Right lobe of liver (tissue), 6 donors: Measurements from ENCODE around the gene WDR48. TPM values are rescaled to one million over a fixed set of nuclear protein-coding genes. Genes with fewer than 3 reads are reported as not detected.

Source experiments
- ATAC-seq, 4 donors: fragments of 200-7000 bp; cut with Tn5 transposase; one replicate each; pipeline ENCODE4 v1.9.1; 2020; ENCODE audit warnings: mild to moderate bottlenecking in 4 of 4, moderate library complexity in 4 of 4
- DNase-seq, 3 donors: peaks; one replicate each; pipeline ENCODE4 v3.0.0-alpha.2; 2020
- H3K27ac ChIP-seq, 3 donors: fragments of 200-600 bp; one replicate each; pipeline ENCODE4 v1.8.0; 2022
- H3K27me3 ChIP-seq, 2 donors: fragments of 200-600 bp; one replicate each; pipeline ENCODE4 v1.8.0; 2022
- H3K36me3 ChIP-seq, 4 donors: fragments of 200-600 bp; sonication (generic) in 1 of 4; one replicate each; pipeline versions ENCODE4 v1.5.1 to v1.8.0; 2017 to 2022; ENCODE audit warnings: control low read depth in 1 of 4
- H3K4me1 ChIP-seq, 4 donors: fragments of 200-600 bp; sonication (generic) in 1 of 4; one replicate each; pipeline versions ENCODE4 v1.5.1 to v1.8.0; 2017 to 2022; ENCODE audit warnings: control low read depth in 1 of 4
- H3K4me3 ChIP-seq, 3 donors: fragments of 200-600 bp; one replicate each; pipeline ENCODE4 v1.8.0; 2022
- H3K9me3 ChIP-seq, 4 donors: fragments of 200-600 bp; sonication (generic) in 1 of 4; one replicate each; pipeline versions ENCODE4 v1.5.1 to v1.8.0; 2017 to 2022; ENCODE audit warnings: control low read depth in 1 of 4
- POLR2A ChIP-seq: fragments of 450-650 bp; IDR thresholded peaks from one replicate; pipeline ENCODE4 v1.6.1; 2017; ENCODE audit warnings: antibody characterized with exemption, mild to moderate bottlenecking
- WGBS: methylation state at CpG from one replicate; pipeline ENCODE4 v1.1.6; 2018; ENCODE audit warnings: low coverage, low lambda C conversion rate; ENCODE audit not compliant: insufficient coverage; ENCODE audit errors: missing lambda C conversion rate; 5-methylcytosine and 5-hydroxymethylcytosine counted together
- intact Hi-C, 2 donors: fragments of 100-400 bp; cut with DNase I; formaldehyde crosslinking; loops; one replicate each; pipeline versions ENCODE4 v1.11.2 to v1.14.1; 2022
- total RNA-seq, 6 experiments: library from RNA; depleted of rRNA in 2 of 6; stranded (reverse); fragments of >200 nt in 2 of 6; fragmentation: NEBNext Ultra II Directional in 3 of 6; extraction: Animal tissue kit (Norgen Biotek cat#: 25700) in 3 of 6; gene quantifications; one replicate each; pipeline versions ENCODE4 v1.1.0 to v1.2.4, GENCODE V29; 2016 to 2023
- TF ChIP-seq, protein P1 (sequence below), 4 donors: fragments of 200-600 bp in 3 of 4; fragments of 450-650 bp in 1 of 4; IDR thresholded peaks; one replicate each; pipeline versions ENCODE4 v1.5.1 to v1.8.0; 2016 to 2022; ENCODE audit warnings: antibody characterized with exemption in 4 of 4, mild to moderate bottlenecking in 2 of 4
- donor health status: DM: no; HTN: yes; CAD: no.
- donor health status: DM: no; HTN: no; CAD: no.
- donor health status: DM: no; HTN: no; CAD: no.
- donor health status: DM: no; HTN: yes; CAD: no.
- donor health status: DM: no; HTN: yes; CAD: no.

The WDR48 gene
- total RNA-seq, 6 experiments from 2014 or later, result 11.3 to 21.9 (median 18.3) TPM

- Histone ChIP-seq H3K4me1 (no peaks in the 10 kb centered on the region), H3K4me3 (no peak overlapping the region), H3K27me3 (no peaks in the 10 kb centered on the region), H3K27ac (no peak overlapping the region), H3K36me3 (no peaks in the 10 kb centered on the region), H3K9me3 (no peaks in the 10 kb centered on the region)
- intact Hi-C loops, result no loop called here
- TF ChIP-seq, protein P1, sequence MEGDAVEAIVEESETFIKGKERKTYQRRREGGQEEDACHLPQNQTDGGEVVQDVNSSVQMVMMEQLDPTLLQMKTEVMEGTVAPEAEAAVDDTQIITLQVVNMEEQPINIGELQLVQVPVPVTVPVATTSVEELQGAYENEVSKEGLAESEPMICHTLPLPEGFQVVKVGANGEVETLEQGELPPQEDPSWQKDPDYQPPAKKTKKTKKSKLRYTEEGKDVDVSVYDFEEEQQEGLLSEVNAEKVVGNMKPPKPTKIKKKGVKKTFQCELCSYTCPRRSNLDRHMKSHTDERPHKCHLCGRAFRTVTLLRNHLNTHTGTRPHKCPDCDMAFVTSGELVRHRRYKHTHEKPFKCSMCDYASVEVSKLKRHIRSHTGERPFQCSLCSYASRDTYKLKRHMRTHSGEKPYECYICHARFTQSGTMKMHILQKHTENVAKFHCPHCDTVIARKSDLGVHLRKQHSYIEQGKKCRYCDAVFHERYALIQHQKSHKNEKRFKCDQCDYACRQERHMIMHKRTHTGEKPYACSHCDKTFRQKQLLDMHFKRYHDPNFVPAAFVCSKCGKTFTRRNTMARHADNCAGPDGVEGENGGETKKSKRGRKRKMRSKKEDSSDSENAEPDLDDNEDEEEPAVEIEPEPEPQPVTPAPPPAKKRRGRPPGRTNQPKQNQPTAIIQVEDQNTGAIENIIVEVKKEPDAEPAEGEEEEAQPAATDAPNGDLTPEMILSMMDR (IDR thresholded peaks at IDR 0.05), result no peak
- TF ChIP-seq POLR2A, result no peak
- ATAC-seq, result no peak
- DNase-seq, result no peak
- WGBS, result 81% methylated on average over 3 of the region's 4 CpGs
Observed at GRCh38 chr3:39021465-39022285, 30.1 kb upstream of the WDR48 start.

DNA sequence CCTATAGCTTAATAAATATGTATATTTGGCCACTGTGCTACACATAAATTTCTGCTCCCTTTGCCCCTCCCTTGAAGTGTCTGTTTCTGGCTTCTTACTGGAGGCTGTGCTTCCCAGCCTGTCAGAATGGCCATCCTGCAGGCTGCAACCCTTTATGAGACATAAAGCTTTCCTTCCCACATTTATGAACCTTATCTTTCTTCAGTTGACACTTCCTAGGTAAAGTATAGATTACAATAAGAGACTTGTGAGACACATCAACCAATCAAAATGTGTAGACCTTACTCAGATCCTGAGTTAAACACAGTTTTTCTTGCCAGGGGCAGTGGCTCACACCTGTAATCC, 29.6 kb upstream of the WDR48 start:
- DNase-seq, result no peak
- no peaks in the 10 kb centered on the region for H3K9me3 ChIP-seq
- intact Hi-C loops, result no loop called here
- no peaks in the 10 kb centered on the region for H3K4me1 ChIP-seq
- no peak overlapping the region for H3K27ac ChIP-seq
- no peak for TF ChIP-seq POLR2A
- TF ChIP-seq, protein P1 (IDR thresholded peaks at IDR 0.05), result no peak
- ATAC-seq, result no peak
- no peaks in the 10 kb centered on the region for H3K27me3 ChIP-seq
- no peaks in the 10 kb centered on the region for H3K36me3 ChIP-seq
- no peak overlapping the region for H3K4me3 ChIP-seq

- intact Hi-C loops, result no loop called here
- H3K36me3 ChIP-seq, result no peaks in the 10 kb centered on the region
- TF ChIP-seq, protein P1 (IDR thresholded peaks at IDR 0.05), result no peak
- TF ChIP-seq POLR2A, result no peak
- no peaks in the 10 kb centered on the region for H3K9me3 ChIP-seq
- H3K27me3 ChIP-seq, result no peaks in the 10 kb centered on the region
- ATAC-seq, result no peak
- no peaks in the 10 kb centered on the region for H3K4me1 ChIP-seq
- no peak overlapping the region for H3K4me3 ChIP-seq
- no peak overlapping the region for H3K27ac ChIP-seq
- no peak for DNase-seq
Observed at GRCh38 chr3:39024497-39024896, 27.3 kb upstream of the WDR48 start.

GRCh38 chr3:39025222-39025970, 26.4 kb upstream of the WDR48 start:
- intact Hi-C loops, result no loop called here

More at GRCh38 chr3:39025222-39025970, 26.4 kb upstream of the WDR48 start:
- no peak for DNase-seq
- Histone ChIP-seq H3K4me3 (no peak overlapping the region), H3K27me3 (no peaks in the 10 kb centered on the region), H3K27ac (no peak overlapping the region), H3K9me3 (no peaks in the 10 kb centered on the region), H3K4me1 (no peaks in the 10 kb centered on the region), H3K36me3 (no peaks in the 10 kb centered on the region)
- 66% methylated on average over 4 of the region's 6 CpGs for WGBS
- no peak for ATAC-seq
- TF ChIP-seq, protein P1 (IDR thresholded peaks at IDR 0.05), result no peak
- no peak for TF ChIP-seq POLR2A
